Measurements from ENCODE around the gene CCT7. TPM values are rescaled to one million over a fixed set of nuclear protein-coding genes. Genes with fewer than 3 reads are reported as not detected.

Gene CCT7
- total RNA-seq, 4 donors from 2014 or later: 194 to 245 (median 212) TPM

- H3K4me1 ChIP-seq: no peaks in the 10 kb centered on the region
- 85 to 86% methylated on average over 17 of the region's 17 CpGs for WGBS, 2 donors
- no peak overlapping the region for H3K27ac ChIP-seq
- H3K9me3 ChIP-seq: no peaks in the 10 kb centered on the region
- H3K27me3 ChIP-seq: no peaks in the 10 kb centered on the region
- DNase-seq (ENCODE audit: low spot score in 2 of 2): no peak
- no peak overlapping the region for H3K4me3 ChIP-seq
- TF ChIP-seq EP300 (IDR thresholded peaks at IDR 0.05) (no peak), CTCF (IDR thresholded peaks at IDR 0.05) (no peak), POLR2A (IDR thresholded peaks at IDR 0.05) (no peak)
- peaks cover 4 to 85% (median 38%) of the 10 kb centered on the region in 3 donors for H3K36me3 ChIP-seq
Observed at GRCh38 chr2:73252238-73253027, 18.3 kb downstream of the CCT7 start.

DNA sequence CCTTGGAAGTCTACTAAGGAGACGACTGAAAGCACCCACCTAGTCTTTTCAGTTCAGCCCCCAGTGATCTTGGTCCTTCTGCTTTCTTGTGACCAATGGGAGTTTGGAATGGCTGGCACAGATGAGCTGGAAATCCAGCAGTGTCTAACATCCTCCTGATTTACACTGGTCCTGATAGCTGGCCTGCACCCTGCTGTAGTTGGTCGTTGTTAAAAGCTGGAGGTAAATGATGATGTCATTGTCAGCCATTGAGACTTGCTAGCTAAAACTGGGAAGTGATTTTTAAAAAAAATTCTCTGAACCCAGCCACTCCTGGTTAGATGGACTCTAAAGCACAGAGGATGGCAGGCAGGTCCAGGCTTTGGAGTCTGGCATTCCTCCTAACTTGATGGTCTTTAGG lies 19.3 kb downstream of the CCT7 start:
- Histone ChIP-seq H3K9me3 (no peaks in the 10 kb centered on the region), H3K36me3 (peaks cover 4 to 75% (median 31%) of the 10 kb centered on the region in 3 donors), H3K27ac (no peak overlapping the region), H3K4me3 (no peak overlapping the region), H3K27me3 (no peaks in the 10 kb centered on the region), H3K4me1 (no peaks in the 10 kb centered on the region)
- TF ChIP-seq EP300 (IDR thresholded peaks at IDR 0.05) (no peak), POLR2A (IDR thresholded peaks at IDR 0.05) (no peak), CTCF (IDR thresholded peaks at IDR 0.05) (no peak)
- DNase-seq (ENCODE audit: low spot score in 2 of 2): no peak
- 42 to 60% methylated on average over 2 of the region's 2 CpGs for WGBS, 2 donors

DNA sequence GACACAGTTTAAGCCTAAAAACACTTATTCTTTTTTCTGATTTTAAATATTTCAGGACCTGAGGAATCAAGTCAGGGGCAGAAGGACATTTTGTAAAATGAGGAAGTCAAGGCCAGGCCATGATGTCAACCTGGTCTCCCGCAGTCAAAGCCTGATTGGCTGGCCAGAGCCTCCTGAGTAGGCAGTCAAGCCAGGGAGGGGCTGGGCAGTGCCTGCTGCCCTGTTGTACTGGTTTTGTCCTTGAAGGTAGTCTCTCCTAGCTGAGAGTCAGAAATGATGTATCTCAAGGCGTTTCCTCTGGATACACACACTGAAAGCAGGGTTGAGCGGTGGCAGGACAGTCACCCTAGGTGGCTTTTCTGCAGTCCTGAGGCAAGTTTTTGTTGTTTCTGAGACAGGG lies 19.8 kb downstream of the CCT7 start:
- no peak for DNase-seq (ENCODE audit: low spot score in 2 of 2)
- no peak overlapping the region for H3K27ac ChIP-seq
- H3K27me3 ChIP-seq: no peaks in the 10 kb centered on the region
- TF ChIP-seq EP300 (IDR thresholded peaks at IDR 0.05) (no peak), CTCF (IDR thresholded peaks at IDR 0.05) (no peak), POLR2A (IDR thresholded peaks at IDR 0.05) (no peak)
- no peaks in the 10 kb centered on the region for H3K9me3 ChIP-seq
- peaks cover 4 to 70% (median 31%) of the 10 kb centered on the region in 3 donors for H3K36me3 ChIP-seq
- WGBS, 2 donors: 92 to 96% methylated on average over 3 of the region's 3 CpGs
- H3K4me1 ChIP-seq: no peaks in the 10 kb centered on the region
- H3K4me3 ChIP-seq: no peak overlapping the region

DNA sequence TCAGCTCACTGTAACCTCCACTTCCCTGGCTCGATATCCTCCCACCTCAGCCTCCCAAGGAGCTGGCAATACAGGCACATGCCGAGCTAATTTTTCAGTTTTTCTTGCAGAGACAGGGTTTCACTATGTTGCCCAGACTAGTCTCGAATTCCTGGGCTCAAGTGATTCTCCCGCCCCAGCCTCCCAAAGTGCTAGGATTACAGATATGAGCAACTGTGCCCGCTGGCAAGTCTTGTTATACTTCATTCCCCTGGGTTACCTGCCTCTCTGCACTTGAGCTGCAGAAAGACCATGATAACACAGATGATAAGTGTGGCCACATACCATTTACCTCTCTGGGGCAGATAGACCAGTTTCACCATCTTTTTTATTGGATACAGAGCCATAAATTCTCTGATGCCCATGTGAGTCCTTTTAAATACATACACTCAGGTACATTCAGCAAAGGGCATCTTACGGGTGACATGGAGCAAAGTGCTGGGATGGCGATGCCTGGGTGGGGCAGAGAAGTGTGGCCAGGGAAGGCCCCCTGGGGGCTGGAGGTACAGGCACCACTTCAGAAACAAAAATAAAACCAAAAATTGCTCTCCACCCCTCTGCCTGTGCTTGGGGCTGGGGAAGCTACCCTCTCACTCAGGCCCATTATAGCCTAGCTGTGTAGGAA lies 20.4 kb downstream of the CCT7 start:
- Histone ChIP-seq H3K27me3 (no peaks in the 10 kb centered on the region), H3K9me3 (no peaks in the 10 kb centered on the region), H3K4me1 (no peaks in the 10 kb centered on the region), H3K4me3 (no peak overlapping the region), H3K36me3 (peaks cover 4 to 65% (median 29%) of the 10 kb centered on the region in 3 donors), H3K27ac (no peak overlapping the region)
- TF ChIP-seq POLR2A (IDR thresholded peaks at IDR 0.05): no peak
- TF ChIP-seq CTCF (IDR thresholded peaks at IDR 0.05): no peak
- TF ChIP-seq EP300 (IDR thresholded peaks at IDR 0.05): no peak
- no peak for DNase-seq (ENCODE audit: low spot score in 2 of 2)
- 86 to 91% methylated on average over 7 of the region's 7 CpGs for WGBS, 2 donors

GRCh38 chr2:73255007-73255644 lies 21.0 kb downstream of the CCT7 start:
- H3K27ac ChIP-seq: no peak overlapping the region
- peaks cover 4 to 58% (median 22%) of the 10 kb centered on the region in 3 donors for H3K36me3 ChIP-seq
- H3K27me3 ChIP-seq: no peaks in the 10 kb centered on the region
- 56 to 87% methylated on average over 2 to 4 of the region's 4 CpGs for WGBS, 2 donors
- no peaks in the 10 kb centered on the region for H3K9me3 ChIP-seq
- TF ChIP-seq POLR2A (IDR thresholded peaks at IDR 0.05): no peak
- no peak for TF ChIP-seq EP300 (IDR thresholded peaks at IDR 0.05)
- TF ChIP-seq CTCF (IDR thresholded peaks at IDR 0.05): no peak
- H3K4me1 ChIP-seq: no peaks in the 10 kb centered on the region
- DNase-seq (ENCODE audit: low spot score in 2 of 2): no peak
- H3K4me3 ChIP-seq: no peak overlapping the region
